ENCODE data around the gene SCN7A.
"Not testable (repeated sequence)": the region's sequence is repeated elsewhere in the genome, so short reads cannot be mapped to it uniquely, and the experiment has no call there.

Gene SCN7A

DNA sequence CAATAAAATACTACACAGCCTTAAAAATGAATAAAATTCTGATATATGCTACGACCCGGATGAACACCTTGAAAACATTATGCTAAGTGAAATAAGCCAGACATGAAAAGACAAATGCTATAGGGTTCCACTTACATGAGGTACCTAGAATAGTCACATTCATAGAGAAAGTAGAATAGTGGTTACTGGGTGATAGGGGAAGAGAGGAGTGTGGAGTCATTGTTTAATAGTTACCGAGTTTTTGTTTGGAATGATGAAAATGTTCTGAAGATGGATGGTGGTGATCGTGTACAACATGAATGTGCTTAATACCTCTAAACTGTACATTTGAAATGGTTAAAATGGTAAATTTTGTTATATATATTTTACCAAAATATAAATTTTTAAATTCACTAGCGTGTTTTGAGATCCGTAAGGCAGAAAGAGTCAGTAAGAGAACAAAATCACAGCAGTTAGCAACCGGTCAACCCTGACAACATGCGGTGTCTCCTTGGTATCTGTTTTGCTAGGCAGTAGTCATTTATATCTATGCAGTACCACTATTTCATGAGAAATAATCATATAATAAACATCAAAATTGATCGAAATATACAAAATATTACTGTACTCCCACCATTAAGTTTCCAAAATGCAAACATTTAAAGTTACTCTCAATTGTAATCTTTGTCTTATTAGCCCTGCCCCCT, 129.4 kb downstream of the SCN7A start:
- H3K27ac ChIP-seq (ENCODE audit: insufficient read depth, low read length, poor library complexity, severe bottlenecking) = no peak overlapping the region
- no peak overlapping the region for H3K4me3 ChIP-seq (ENCODE audit: insufficient read depth, low read depth, low read length, poor library complexity, severe bottlenecking)
- no peaks in the 10 kb centered on the region for H3K9me3 ChIP-seq (ENCODE audit: control insufficient read depth, low read length)
- no peaks in the 10 kb centered on the region for H3K4me1 ChIP-seq (ENCODE audit: control insufficient read depth, insufficient read depth, low read length, poor library complexity, severe bottlenecking)
- H3K36me3 ChIP-seq (ENCODE audit: control insufficient read depth, insufficient read depth, low read length) = no peaks in the 10 kb centered on the region
- no peaks in the 10 kb centered on the region for H3K27me3 ChIP-seq (replicated peaks; ENCODE audit: control insufficient read depth, insufficient read depth, low read length, poor library complexity, severe bottlenecking)
- no peak for DNase-seq

GRCh38 chr2:166361351-166362153, 132.5 kb downstream of the SCN7A start:
- Histone ChIP-seq H3K27me3 (replicated peaks; ENCODE audit: control insufficient read depth, insufficient read depth, low read length, poor library complexity, severe bottlenecking) (no peaks in the 10 kb centered on the region), H3K4me1 (ENCODE audit: control insufficient read depth, insufficient read depth, low read length, poor library complexity, severe bottlenecking) (no peaks in the 10 kb centered on the region), H3K36me3 (ENCODE audit: control insufficient read depth, insufficient read depth, low read length) (no peaks in the 10 kb centered on the region), H3K4me3 (ENCODE audit: insufficient read depth, low read depth, low read length, poor library complexity, severe bottlenecking) (no peak overlapping the region), H3K9me3 (ENCODE audit: control insufficient read depth, low read length) (no peaks in the 10 kb centered on the region), H3K27ac (ENCODE audit: insufficient read depth, low read length, poor library complexity, severe bottlenecking) (no peak overlapping the region)
- no peak for DNase-seq

GRCh38 chr2:166360906-166361305, 133.1 kb downstream of the SCN7A start:
- Histone ChIP-seq H3K4me3 (ENCODE audit: insufficient read depth, low read depth, low read length, poor library complexity, severe bottlenecking) (no peak overlapping the region), H3K27me3 (replicated peaks; ENCODE audit: control insufficient read depth, insufficient read depth, low read length, poor library complexity, severe bottlenecking) (no peaks in the 10 kb centered on the region), H3K9me3 (ENCODE audit: control insufficient read depth, low read length) (no peaks in the 10 kb centered on the region), H3K4me1 (ENCODE audit: control insufficient read depth, insufficient read depth, low read length, poor library complexity, severe bottlenecking) (no peaks in the 10 kb centered on the region), H3K36me3 (ENCODE audit: control insufficient read depth, insufficient read depth, low read length) (no peaks in the 10 kb centered on the region), H3K27ac (ENCODE audit: insufficient read depth, low read length, poor library complexity, severe bottlenecking) (no peak overlapping the region)
- no peak for DNase-seq

DNA sequence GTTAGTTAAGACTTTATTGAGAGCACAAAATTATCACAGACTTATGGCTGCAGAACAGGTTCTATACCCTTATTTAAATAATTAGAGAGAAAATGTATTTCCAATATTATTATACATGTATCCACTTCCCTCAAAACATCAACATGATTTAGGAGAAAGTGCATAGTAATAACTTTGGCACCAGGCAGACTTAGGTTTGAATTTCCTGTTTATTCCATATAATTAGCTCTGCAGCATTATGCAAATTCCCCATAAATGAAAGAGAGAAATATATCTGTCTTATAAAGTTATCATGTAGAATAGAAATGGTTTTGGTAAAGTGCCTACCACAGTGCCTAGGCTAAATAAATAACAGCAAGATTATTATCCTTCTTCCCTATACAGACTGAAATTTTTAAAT, 133.6 kb downstream of the SCN7A start:
- H3K4me1 ChIP-seq (ENCODE audit: control insufficient read depth, insufficient read depth, low read length, poor library complexity, severe bottlenecking) = no peaks in the 10 kb centered on the region

GRCh38 chr2:166357950-166358321, 136.1 kb downstream of the SCN7A start:
- H3K4me1 ChIP-seq (ENCODE audit: control insufficient read depth, insufficient read depth, low read length, poor library complexity, severe bottlenecking); H3K4me3 ChIP-seq (ENCODE audit: insufficient read depth, low read depth, low read length, poor library complexity, severe bottlenecking); H3K9me3 ChIP-seq (ENCODE audit: control insufficient read depth, low read length); H3K27ac ChIP-seq (ENCODE audit: insufficient read depth, low read length, poor library complexity, severe bottlenecking); H3K27me3 ChIP-seq (replicated peaks; ENCODE audit: control insufficient read depth, insufficient read depth, low read length, poor library complexity, severe bottlenecking); DNase-seq; H3K36me3 ChIP-seq (ENCODE audit: control insufficient read depth, insufficient read depth, low read length): not testable (repeated sequence)

More for the DNA sequence above, 133.6 kb downstream of the SCN7A start:
- H3K36me3 ChIP-seq (ENCODE audit: control insufficient read depth, insufficient read depth, low read length) = no peaks in the 10 kb centered on the region
- DNase-seq = no peak
- no peaks in the 10 kb centered on the region for H3K9me3 ChIP-seq (ENCODE audit: control insufficient read depth, low read length)
- H3K27me3 ChIP-seq (replicated peaks; ENCODE audit: control insufficient read depth, insufficient read depth, low read length, poor library complexity, severe bottlenecking) = no peaks in the 10 kb centered on the region
- no peak overlapping the region for H3K27ac ChIP-seq (ENCODE audit: insufficient read depth, low read length, poor library complexity, severe bottlenecking)
- H3K4me3 ChIP-seq (ENCODE audit: insufficient read depth, low read depth, low read length, poor library complexity, severe bottlenecking) = no peak overlapping the region

- no peaks in the 10 kb centered on the region for H3K27me3 ChIP-seq (replicated peaks; ENCODE audit: control insufficient read depth, insufficient read depth, low read length, poor library complexity, severe bottlenecking)
- no peak overlapping the region for H3K27ac ChIP-seq (ENCODE audit: insufficient read depth, low read length, poor library complexity, severe bottlenecking)
- H3K9me3 ChIP-seq (ENCODE audit: control insufficient read depth, low read length) = no peaks in the 10 kb centered on the region
- no peaks in the 10 kb centered on the region for H3K4me1 ChIP-seq (ENCODE audit: control insufficient read depth, insufficient read depth, low read length, poor library complexity, severe bottlenecking)
- H3K36me3 ChIP-seq (ENCODE audit: control insufficient read depth, insufficient read depth, low read length) = no peaks in the 10 kb centered on the region
- no peak for DNase-seq
- no peak overlapping the region for H3K4me3 ChIP-seq (ENCODE audit: insufficient read depth, low read depth, low read length, poor library complexity, severe bottlenecking)
Measured at GRCh38 chr2:166357068-166357949, 136.7 kb downstream of the SCN7A start.

All from effector memory CD4-positive, alpha-beta T cell (primary cell).